Uterus (tissue), 4 donors: Measurements from ENCODE around the gene PRDM15. TPM values are rescaled to one million over a fixed set of nuclear protein-coding genes. Genes with fewer than 3 reads are reported as not detected.

ENCODE experiments used
- DNase-seq, 2 donors: peaks; one replicate each; pipeline ENCODE4 v3.0.0-alpha.2; 2019 to 2020
- H3K27ac ChIP-seq, 2 donors: fragments of 200-600 bp; sonication (generic); 1 replicate in 1 of 2; 2 replicates in 1 of 2; pipeline ENCODE4 v1.5.1; 2016 to 2018
- H3K27me3 ChIP-seq, 2 donors: fragments of 200-600 bp; sonication (generic); one replicate each; pipeline ENCODE4 v1.5.1; 2018 to 2019; ENCODE audit warnings: control low read depth in 1 of 2
- H3K36me3 ChIP-seq, 2 donors: fragments of 200-600 bp; sonication (generic); one replicate each; pipeline ENCODE4 v1.5.1; 2019; ENCODE audit warnings: control low read depth in 1 of 2
- H3K4me1 ChIP-seq, 2 donors: fragments of 200-600 bp; sonication (generic); one replicate each; pipeline ENCODE4 v1.5.1; 2018 to 2019; ENCODE audit warnings: control low read depth in 1 of 2
- H3K4me3 ChIP-seq, 2 donors: fragments of 200-600 bp; sonication (generic); 1 replicate in 1 of 2; 2 replicates in 1 of 2; pipeline ENCODE4 v1.5.1; 2018 to 2019; ENCODE audit warnings: mild to moderate bottlenecking in 1 of 2
- H3K9me3 ChIP-seq, 2 donors: fragments of 200-600 bp; sonication (generic); one replicate each; pipeline ENCODE4 v1.5.1; 2019; ENCODE audit warnings: control low read depth in 1 of 2
- POLR2A ChIP-seq, 2 donors: fragments of 450-650 bp; IDR thresholded peaks; one replicate each; pipeline ENCODE4 v1.6.1; 2016; ENCODE audit warnings: antibody characterized with exemption in 2 of 2, mild to moderate bottlenecking in 1 of 2, moderate library complexity in 1 of 2
- intact Hi-C: fragments of 100-400 bp; cut with DNase I; formaldehyde crosslinking; loops from one replicate; pipeline ENCODE4 v1.15.1; 2023; ENCODE audit warnings: low total_unique reads
- total RNA-seq, 4 donors: library from RNA; depleted of rRNA in 3 of 4; stranded (reverse); fragments of >200 nt in 3 of 4; gene quantifications; one replicate each; pipeline versions ENCODE4 v1.1.0 to v1.2.4, GENCODE V29; 2014 to 2023
- TF ChIP-seq, protein P1 (sequence below), 4 experiments: fragments of 200-600 bp in 2 of 4; fragments of 450-650 bp in 2 of 4; sonication (generic) in 2 of 4; IDR thresholded peaks; one replicate each; pipeline ENCODE4 v1.5.1; 2016 to 2019; ENCODE audit warnings: antibody characterized with exemption in 4 of 4, mild to moderate bottlenecking in 2 of 4, moderate library complexity in 1 of 4
- donor health status: DM: yes; HTN: yes; CAD: no.

PRDM15 gene
- total RNA-seq, 4 donors from 2014 or later: 5.9 to 11.0 (median 6.5) TPM

DNA sequence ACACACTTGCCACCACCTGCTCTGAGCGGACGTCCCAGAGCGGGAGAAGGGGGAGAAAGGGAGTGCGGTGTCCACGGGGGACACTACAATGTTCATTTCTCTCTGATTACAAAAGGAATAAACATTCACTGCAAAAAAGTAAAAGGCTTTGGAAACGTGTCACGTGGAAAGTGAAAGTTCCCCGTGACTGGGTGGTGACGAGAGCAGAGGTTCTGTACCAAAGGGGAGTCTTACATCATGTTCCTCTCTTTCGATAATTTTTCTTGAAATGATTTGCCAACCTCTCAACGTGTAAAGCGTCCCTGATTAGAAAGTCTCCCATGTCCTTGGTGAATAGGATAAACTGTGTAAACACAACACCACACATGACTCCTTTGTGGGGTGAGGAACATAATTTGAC, 22.0 kb upstream of the PRDM15 start:
- no peak for TF ChIP-seq POLR2A (IDR thresholded peaks at IDR 0.05)
- TF ChIP-seq, protein P1, sequence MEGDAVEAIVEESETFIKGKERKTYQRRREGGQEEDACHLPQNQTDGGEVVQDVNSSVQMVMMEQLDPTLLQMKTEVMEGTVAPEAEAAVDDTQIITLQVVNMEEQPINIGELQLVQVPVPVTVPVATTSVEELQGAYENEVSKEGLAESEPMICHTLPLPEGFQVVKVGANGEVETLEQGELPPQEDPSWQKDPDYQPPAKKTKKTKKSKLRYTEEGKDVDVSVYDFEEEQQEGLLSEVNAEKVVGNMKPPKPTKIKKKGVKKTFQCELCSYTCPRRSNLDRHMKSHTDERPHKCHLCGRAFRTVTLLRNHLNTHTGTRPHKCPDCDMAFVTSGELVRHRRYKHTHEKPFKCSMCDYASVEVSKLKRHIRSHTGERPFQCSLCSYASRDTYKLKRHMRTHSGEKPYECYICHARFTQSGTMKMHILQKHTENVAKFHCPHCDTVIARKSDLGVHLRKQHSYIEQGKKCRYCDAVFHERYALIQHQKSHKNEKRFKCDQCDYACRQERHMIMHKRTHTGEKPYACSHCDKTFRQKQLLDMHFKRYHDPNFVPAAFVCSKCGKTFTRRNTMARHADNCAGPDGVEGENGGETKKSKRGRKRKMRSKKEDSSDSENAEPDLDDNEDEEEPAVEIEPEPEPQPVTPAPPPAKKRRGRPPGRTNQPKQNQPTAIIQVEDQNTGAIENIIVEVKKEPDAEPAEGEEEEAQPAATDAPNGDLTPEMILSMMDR (IDR thresholded peaks at IDR 0.05): no peak
- no peak for DNase-seq
- H3K27ac ChIP-seq: no peak overlapping the region
- no peak overlapping the region for H3K4me3 ChIP-seq
- no peaks in the 10 kb centered on the region for H3K9me3 ChIP-seq
- H3K27me3 ChIP-seq: no peaks in the 10 kb centered on the region
- no peaks in the 10 kb centered on the region for H3K36me3 ChIP-seq
- H3K4me1 ChIP-seq: no peaks in the 10 kb centered on the region
- intact Hi-C loops: no loop called here

- DNase-seq: no peak
Measured at GRCh38 chr21:41900401-41900800, 21.3 kb upstream of the PRDM15 start.

DNA sequence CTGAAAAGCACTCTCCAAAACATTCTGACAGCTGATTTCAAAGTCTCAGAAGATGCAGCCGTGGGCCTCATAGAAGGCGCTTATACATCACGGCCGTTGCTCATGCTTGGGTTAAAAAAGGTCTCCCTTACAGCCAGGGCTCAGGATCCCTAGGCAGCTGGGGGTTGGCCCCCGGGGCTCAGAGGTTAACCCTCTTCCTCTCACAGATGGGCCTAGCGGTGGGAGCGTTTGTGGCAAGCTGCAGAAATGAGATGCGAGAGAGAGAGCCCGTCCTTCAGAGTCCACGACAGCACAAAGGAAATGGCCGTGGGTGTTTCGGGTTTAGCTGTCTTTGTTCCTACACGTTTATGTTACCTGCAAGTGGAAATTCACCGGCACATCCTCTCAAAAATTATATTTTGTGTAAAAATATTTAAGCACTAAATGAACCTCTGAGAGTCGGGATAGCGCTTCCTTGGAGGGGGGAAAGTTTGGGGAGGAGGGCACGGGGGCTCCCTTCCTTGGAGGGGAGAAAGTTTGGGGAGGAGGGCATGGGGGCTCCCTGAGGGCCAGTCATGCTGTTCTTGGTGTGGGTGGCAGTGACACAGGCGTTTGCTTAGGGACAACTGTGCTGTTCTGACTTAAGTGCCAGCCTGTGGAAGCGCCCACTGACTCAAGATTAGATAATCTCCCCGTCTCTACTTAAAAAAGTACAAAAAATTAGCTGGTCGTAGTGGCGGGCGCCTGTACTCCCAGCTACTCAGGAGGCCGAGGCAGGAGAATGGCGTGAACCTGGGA, 20.5 kb upstream of the PRDM15 start:
- intact Hi-C loops: no loop called here
- no peaks in the 10 kb centered on the region for H3K27me3 ChIP-seq
- H3K27ac ChIP-seq: no peak overlapping the region
- DNase-seq: no peak
- no peaks in the 10 kb centered on the region for H3K9me3 ChIP-seq
- no peaks in the 10 kb centered on the region for H3K4me1 ChIP-seq
- H3K36me3 ChIP-seq: no peaks in the 10 kb centered on the region
- TF ChIP-seq POLR2A (IDR thresholded peaks at IDR 0.05): no peak
- TF ChIP-seq, protein P1 (IDR thresholded peaks at IDR 0.05): no peak
- H3K4me3 ChIP-seq: no peak overlapping the region

More at GRCh38 chr21:41900401-41900800, 21.3 kb upstream of the PRDM15 start:
- H3K36me3 ChIP-seq: no peaks in the 10 kb centered on the region
- H3K4me1 ChIP-seq: no peaks in the 10 kb centered on the region
- intact Hi-C loops: no loop called here
- TF ChIP-seq, protein P1 (IDR thresholded peaks at IDR 0.05): no peak
- TF ChIP-seq POLR2A (IDR thresholded peaks at IDR 0.05): no peak
- no peak overlapping the region for H3K27ac ChIP-seq
- H3K27me3 ChIP-seq: no peaks in the 10 kb centered on the region
- H3K4me3 ChIP-seq: no peak overlapping the region
- H3K9me3 ChIP-seq: no peaks in the 10 kb centered on the region

DNA sequence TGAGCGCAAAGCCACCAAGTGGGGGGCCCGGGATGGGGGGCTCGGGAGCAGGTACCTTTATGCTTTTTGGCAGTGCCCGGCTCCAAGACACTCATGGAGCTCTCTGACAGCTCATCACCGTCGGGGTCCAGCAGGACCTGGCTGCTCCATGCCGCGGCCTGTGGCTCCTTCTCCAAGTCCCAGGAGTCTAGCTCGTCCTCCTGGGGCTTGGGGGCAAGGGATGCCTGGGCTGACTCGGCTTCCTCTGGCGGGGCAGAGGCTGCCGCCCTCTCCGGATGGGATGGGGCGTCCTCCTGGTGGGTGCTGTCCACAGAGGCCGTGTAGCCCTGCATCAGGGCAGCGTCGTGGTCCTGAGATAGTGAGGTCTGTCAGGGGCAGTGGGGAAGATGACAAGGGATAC, 19.9 kb upstream of the PRDM15 start:
- intact Hi-C loops: no loop called here
- no peaks in the 10 kb centered on the region for H3K4me1 ChIP-seq
- no peaks in the 10 kb centered on the region for H3K36me3 ChIP-seq
- DNase-seq: no peak
- no peak overlapping the region for H3K27ac ChIP-seq
- no peak overlapping the region for H3K4me3 ChIP-seq
- H3K27me3 ChIP-seq: no peaks in the 10 kb centered on the region
- no peaks in the 10 kb centered on the region for H3K9me3 ChIP-seq
- no peak for TF ChIP-seq POLR2A (IDR thresholded peaks at IDR 0.05)
- TF ChIP-seq, protein P1 (IDR thresholded peaks at IDR 0.05): no peak

- no peak overlapping the region for H3K27ac ChIP-seq
- H3K4me3 ChIP-seq: no peak overlapping the region
- TF ChIP-seq, protein P1 (IDR thresholded peaks at IDR 0.05): no peak
- no peak for TF ChIP-seq POLR2A (IDR thresholded peaks at IDR 0.05)
- no peaks in the 10 kb centered on the region for H3K9me3 ChIP-seq
- H3K4me1 ChIP-seq: no peaks in the 10 kb centered on the region
- no peaks in the 10 kb centered on the region for H3K27me3 ChIP-seq
- no peaks in the 10 kb centered on the region for H3K36me3 ChIP-seq
- DNase-seq: no peak
- intact Hi-C loops: no loop called here
Measured at GRCh38 chr21:41897700-41898099, 18.6 kb upstream of the PRDM15 start.
